ENCODE measurements around the gene CBX7.

GRCh38 chr22:39173787-39174497, 21.5 kb upstream of the CBX7 start:
- TF ChIP-seq, protein P1, sequence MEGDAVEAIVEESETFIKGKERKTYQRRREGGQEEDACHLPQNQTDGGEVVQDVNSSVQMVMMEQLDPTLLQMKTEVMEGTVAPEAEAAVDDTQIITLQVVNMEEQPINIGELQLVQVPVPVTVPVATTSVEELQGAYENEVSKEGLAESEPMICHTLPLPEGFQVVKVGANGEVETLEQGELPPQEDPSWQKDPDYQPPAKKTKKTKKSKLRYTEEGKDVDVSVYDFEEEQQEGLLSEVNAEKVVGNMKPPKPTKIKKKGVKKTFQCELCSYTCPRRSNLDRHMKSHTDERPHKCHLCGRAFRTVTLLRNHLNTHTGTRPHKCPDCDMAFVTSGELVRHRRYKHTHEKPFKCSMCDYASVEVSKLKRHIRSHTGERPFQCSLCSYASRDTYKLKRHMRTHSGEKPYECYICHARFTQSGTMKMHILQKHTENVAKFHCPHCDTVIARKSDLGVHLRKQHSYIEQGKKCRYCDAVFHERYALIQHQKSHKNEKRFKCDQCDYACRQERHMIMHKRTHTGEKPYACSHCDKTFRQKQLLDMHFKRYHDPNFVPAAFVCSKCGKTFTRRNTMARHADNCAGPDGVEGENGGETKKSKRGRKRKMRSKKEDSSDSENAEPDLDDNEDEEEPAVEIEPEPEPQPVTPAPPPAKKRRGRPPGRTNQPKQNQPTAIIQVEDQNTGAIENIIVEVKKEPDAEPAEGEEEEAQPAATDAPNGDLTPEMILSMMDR (conservative IDR thresholded peaks at IDR 0.05 in 1 of 2, IDR thresholded peaks at IDR 0.05 in 1 of 2; ENCODE audit: low read depth in 1 of 2, low read length in 2 of 2): no peak
- TF ChIP-seq EZH2 (IDR thresholded peaks at IDR 0.05; ENCODE audit: low read length, missing control alignments): no peak
